ENCODE data around the gene MAP3K5. TPM values are rescaled to one million over a fixed set of nuclear protein-coding genes. Genes with fewer than 3 reads are reported as not detected.

The MAP3K5 gene
- total and polyA plus RNA-seq, 3 donors from 2014 or later: 21.3 to 55.3 (median 46.1) TPM

GRCh38 chr6:136568129-136568528 lies 224.1 kb downstream of the MAP3K5 start:
- no peaks in the 10 kb centered on the region for H3K9me3 ChIP-seq
- H3K27ac ChIP-seq: no peak overlapping the region
- no peak for TF ChIP-seq POLR2A (IDR thresholded peaks at IDR 0.05)
- no peak for TF ChIP-seq CTCF (IDR thresholded peaks at IDR 0.05)
- peaks cover 17% of the 10 kb centered on the region for H3K4me1 ChIP-seq
- WGBS, 2 donors: 82 to 92% methylated on average over 3 of the region's 3 CpGs
- no peaks in the 10 kb centered on the region for H3K27me3 ChIP-seq
- H3K36me3 ChIP-seq (ENCODE audit: low read depth, missing control alignments): peaks cover 5% of the 10 kb centered on the region
- H3K4me3 ChIP-seq: no peak overlapping the region
- intact Hi-C loops (cut with DNase I; ENCODE audit: low total_unique reads): no loop called here
- DNase-seq: no peak

GRCh38 chr6:136567688-136568087 lies 224.6 kb downstream of the MAP3K5 start:
- H3K9me3 ChIP-seq: no peaks in the 10 kb centered on the region
- peak overlapping the region in 1 of 2 donors; percentile 33 for H3K27ac ChIP-seq
- TF ChIP-seq POLR2A (IDR thresholded peaks at IDR 0.05) (no peak), CTCF (IDR thresholded peaks at IDR 0.05) (no peak)
- no peak for DNase-seq
- no peak overlapping the region for H3K4me3 ChIP-seq
- H3K27me3 ChIP-seq: no peaks in the 10 kb centered on the region
- H3K4me1 ChIP-seq: peaks cover 17% of the 10 kb centered on the region
- H3K36me3 ChIP-seq (ENCODE audit: low read depth, missing control alignments): peaks cover 5% of the 10 kb centered on the region
- intact Hi-C loops (cut with DNase I; ENCODE audit: low total_unique reads): no loop called here
- 85 to 93% methylated on average over 4 of the region's 4 CpGs for WGBS, 2 donors

- peaks cover 5% of the 10 kb centered on the region for H3K36me3 ChIP-seq (ENCODE audit: low read depth, missing control alignments)
- peak overlapping the region in 1 of 2 donors; percentile 33 for H3K27ac ChIP-seq
Observed at GRCh38 chr6:136566851-136567250, 225.4 kb downstream of the MAP3K5 start.

GRCh38 chr6:136566007-136566487 lies 226.2 kb downstream of the MAP3K5 start:
- Histone ChIP-seq H3K36me3 (ENCODE audit: low read depth, missing control alignments) (peaks cover 5% of the 10 kb centered on the region), H3K27me3 (no peaks in the 10 kb centered on the region), H3K27ac (no peak overlapping the region), H3K4me3 (no peak overlapping the region), H3K9me3 (no peaks in the 10 kb centered on the region), H3K4me1 (peaks cover 17% of the 10 kb centered on the region)
- intact Hi-C loops (cut with DNase I; ENCODE audit: low total_unique reads): no loop called here
- no peak for TF ChIP-seq CTCF (IDR thresholded peaks at IDR 0.05)
- no peak for TF ChIP-seq POLR2A (IDR thresholded peaks at IDR 0.05)
- no peak for DNase-seq
- 81 to 90% methylated on average over 6 of the region's 6 CpGs for WGBS, 2 donors

More at GRCh38 chr6:136566851-136567250, 225.4 kb downstream of the MAP3K5 start:
- WGBS, 2 donors: 26 to 42% methylated on average over 2 of the region's 2 CpGs
- H3K27me3 ChIP-seq: no peaks in the 10 kb centered on the region
- peaks cover 17% of the 10 kb centered on the region for H3K4me1 ChIP-seq
- H3K4me3 ChIP-seq: no peak overlapping the region
- H3K9me3 ChIP-seq: no peaks in the 10 kb centered on the region
- no peak for TF ChIP-seq POLR2A (IDR thresholded peaks at IDR 0.05)
- no peak for TF ChIP-seq CTCF (IDR thresholded peaks at IDR 0.05)
- intact Hi-C loops (cut with DNase I; ENCODE audit: low total_unique reads): no loop called here
- DNase-seq: no peak

GRCh38 chr6:136564180-136564579 lies 228.1 kb downstream of the MAP3K5 start:
- intact Hi-C loops (cut with DNase I; ENCODE audit: low total_unique reads): no loop called here
- Histone ChIP-seq H3K27me3 (no peaks in the 10 kb centered on the region), H3K36me3 (ENCODE audit: low read depth, missing control alignments) (peaks cover 5% of the 10 kb centered on the region), H3K4me1 (peaks cover 17% of the 10 kb centered on the region), H3K27ac (peak overlapping the region in 1 of 2 donors; percentile 53), H3K9me3 (no peaks in the 10 kb centered on the region), H3K4me3 (no peak overlapping the region)
- no peak for TF ChIP-seq CTCF (IDR thresholded peaks at IDR 0.05)
- TF ChIP-seq POLR2A (IDR thresholded peaks at IDR 0.05): no peak
- no peak for DNase-seq
- 37 to 53% methylated on average over 1 of the region's 1 CpG for WGBS, 2 donors
